ENCODE measurements around the gene UTS2R.

Gene UTS2R

GRCh38 chr17:82351254-82351712, 20.3 kb upstream of the UTS2R start:
- in situ Hi-C loops (cut with HindIII; ENCODE audit: low sequenced_read_pairs), result no loop called here

GRCh38 chr17:82351713-82352488, 19.7 kb upstream of the UTS2R start:
- in situ Hi-C loops (cut with HindIII; ENCODE audit: low sequenced_read_pairs), result no loop called here

GRCh38 chr17:82353484-82353883, 18.1 kb upstream of the UTS2R start:
- in situ Hi-C loops (cut with HindIII; ENCODE audit: low sequenced_read_pairs), result no loop called here

- in situ Hi-C loops (cut with HindIII; ENCODE audit: low sequenced_read_pairs), result no loop called here
Measured at GRCh38 chr17:82354804-82355308, 16.7 kb upstream of the UTS2R start.

- in situ Hi-C loops (cut with HindIII; ENCODE audit: low sequenced_read_pairs), result no loop called here
Measured at GRCh38 chr17:82355770-82356427, 15.7 kb upstream of the UTS2R start.

- in situ Hi-C loops (cut with HindIII; ENCODE audit: low sequenced_read_pairs), result no loop called here
Measured at GRCh38 chr17:82356845-82357355, 14.7 kb upstream of the UTS2R start.

- in situ Hi-C loops (cut with HindIII; ENCODE audit: low sequenced_read_pairs), result no loop called here
Measured at GRCh38 chr17:82357394-82357793, 14.2 kb upstream of the UTS2R start.

GRCh38 chr17:82358465-82359350, 12.9 kb upstream of the UTS2R start, which contains the start of gene TEX19:
Gene TEX19 (plus strand): TSS chr17:82359247. CDS start chr17:82362151, 2,904 bp downstream.
- in situ Hi-C loops (cut with HindIII; ENCODE audit: low sequenced_read_pairs), result no loop called here

- in situ Hi-C loops (cut with HindIII; ENCODE audit: low sequenced_read_pairs), result loop anchor here (5.0 kb wide), 1 partner anchor 58 kb away; the partner anchor contains the start of genes HEXD and OGFOD3
Measured at GRCh38 chr17:82359451-82360074, 12.0 kb upstream of the UTS2R start.

- in situ Hi-C loops (cut with HindIII; ENCODE audit: low sequenced_read_pairs), result loop anchor here (5.0 kb wide), 1 partner anchor 55 kb away; the partner anchor contains the start of genes HEXD and OGFOD3
Measured at GRCh38 chr17:82361885-82362633, 9.5 kb upstream of the UTS2R start.

- in situ Hi-C loops (cut with HindIII; ENCODE audit: low sequenced_read_pairs), result no loop called here
Measured at GRCh38 chr17:82365606-82366295, 5.8 kb upstream of the UTS2R start.

- in situ Hi-C loops (cut with HindIII; ENCODE audit: low sequenced_read_pairs), result no loop called here
Measured at GRCh38 chr17:82366749-82367148, 4.8 kb upstream of the UTS2R start.

GRCh38 chr17:82367724-82368524, 3.6 kb upstream of the UTS2R start:
- in situ Hi-C loops (cut with HindIII; ENCODE audit: low sequenced_read_pairs), result no loop called here

- in situ Hi-C loops (cut with HindIII; ENCODE audit: low sequenced_read_pairs), result no loop called here
Measured at GRCh38 chr17:82369211-82369610, 2.4 kb upstream of the UTS2R start.

- in situ Hi-C loops (cut with HindIII; ENCODE audit: low sequenced_read_pairs), result no loop called here
Measured at GRCh38 chr17:82370471-82371332, 863 bp upstream of the UTS2R start.

- in situ Hi-C loops (cut with HindIII; ENCODE audit: low sequenced_read_pairs), result no loop called here
Measured at GRCh38 chr17:82372249-82373071, 895 bp downstream of the UTS2R start.

All from endothelial cell of hepatic sinusoid (primary cell).